ENCODE results near the gene CLSTN1. TPM values are rescaled to one million over a fixed set of nuclear protein-coding genes. Genes with fewer than 3 reads are reported as not detected.

Gene CLSTN1
- total and polyA plus RNA-seq, 2 of the 13 experiments (the other 11 are each of a cell fraction or from before 2014, with no cell fraction given), result 19.7 to 29.8 TPM

GRCh38 chr1:9863371-9863770 lies 39.6 kb upstream of the CLSTN1 start:
- intact Hi-C loops (cut with micrococcal nuclease; ENCODE audit: unreplicated experiment), result no loop called here
- H3K4me3 ChIP-seq (replicated peaks in 1 of 3; ENCODE audit: insufficient read depth in 1 of 3, low read depth in 2 of 3, low read length in 3 of 3), result no peak overlapping the region
- ChIA-PET CTCF (ENCODE audit: low intra/inter-chr PET ratio, low total read pairs) (no interaction called here), POLR2A (no interaction called here)
- DNase-seq (ENCODE audit: low spot score) (no peak), FAIRE-seq (no peak), ATAC-seq (no peak)
- no peaks in the 10 kb centered on the region for H3K79me2 ChIP-seq (ENCODE audit: insufficient read depth, low read length)
- no peak overlapping the region for H3K27ac ChIP-seq (ENCODE audit: extremely low read length, insufficient read depth, low read length)
- 99% methylated on average over 8 of the region's 10 CpGs for WGBS (ENCODE audit: low lambda C conversion rate)
- no peaks in the 10 kb centered on the region for H4K20me1 ChIP-seq (ENCODE audit: insufficient read depth, low read length)
- peaks cover 8% of the 10 kb centered on the region; the same call in 1 of the 2 replicates for H3K4me1 ChIP-seq (ENCODE audit: insufficient read depth, low read length)
- H3K27me3 ChIP-seq (ENCODE audit: control insufficient read depth in 1 of 2, insufficient read depth in 2 of 2, low read length in 2 of 2), result no peaks in the 10 kb centered on the region
- H3K36me3 ChIP-seq (replicated peaks in 1 of 2; ENCODE audit: control insufficient read depth in 1 of 2, insufficient read depth in 2 of 2, low read length in 2 of 2), result peaks cover 21 to 31% of the 10 kb centered on the region in 2 experiments
- TF ChIP-seq ZNF891 (CRISPR knock-in tag; IDR thresholded peaks at IDR 0.05), result no peak
- no peak for TF ChIP-seq AGO1 (IDR thresholded peaks at IDR 0.05; ENCODE audit: low read depth, low read length, poor library complexity, severe bottlenecking)
- no peak for TF ChIP-seq HNF4G (IDR thresholded peaks at IDR 0.05; ENCODE audit: borderline replicate concordance, low read depth, low read length)
- no peak for TF ChIP-seq HNF4G (CRISPR knock-in tag; IDR thresholded peaks at IDR 0.05; ENCODE audit: borderline replicate concordance, low read depth)
- TF ChIP-seq ZNF574 (CRISPR knock-in tag; IDR thresholded peaks at IDR 0.05), result no peak
- no peak for TF ChIP-seq POLR2AphosphoS2 (IDR thresholded peaks at IDR 0.05; ENCODE audit: low read depth, low read length)
- no peak for TF ChIP-seq ZNF850 (CRISPR knock-in tag; conservative IDR thresholded peaks at IDR 0.05)
- no peak overlapping the region for H3K9ac ChIP-seq (ENCODE audit: insufficient read depth, low read depth, low read length)
- no peak overlapping the region for H3K4me2 ChIP-seq (ENCODE audit: low read depth, low read length)
- in situ Hi-C loops (cut with HindIII; ENCODE audit: extremely low pct_ligation_motif_present, low pct_unique_long_range_greater_than_20kb), result no loop called here
- BruUV-seq (replicated peaks), result no TSS peak
- no peak overlapping the region for H2AFZ ChIP-seq (ENCODE audit: low read length)
- H3K9me3 ChIP-seq (ENCODE audit: low read length), result no peaks in the 10 kb centered on the region

Data from HepG2 (cell line).